Colonic mucosa (tissue), 4 donors: ENCODE measurements around the gene OPN4. TPM values are rescaled to one million over a fixed set of nuclear protein-coding genes. Genes with fewer than 3 reads are reported as not detected.

ENCODE experiments used
- DNase-seq: peaks from one replicate; pipeline ENCODE4 v3.0.0-alpha.2; 2020
- H3K27ac ChIP-seq: fragments of 200-600 bp; one replicate; pipeline ENCODE4 v1.8.0; 2021
- H3K27me3 ChIP-seq: fragments of 200-600 bp; one replicate; pipeline ENCODE4 v1.8.0; 2021
- H3K36me3 ChIP-seq: fragments of 200-600 bp; one replicate; pipeline ENCODE4 v1.8.0; 2021
- H3K4me1 ChIP-seq: fragments of 200-600 bp; one replicate; pipeline ENCODE4 v1.8.0; 2021; ENCODE audit warnings: mild to moderate bottlenecking
- H3K4me3 ChIP-seq: fragments of 200-600 bp; one replicate; pipeline ENCODE4 v1.8.0; 2021
- H3K9ac ChIP-seq, 2 donors: one replicate each; pipeline ENCODE4 v1.7.0; 2013; ENCODE audit warnings: control low read depth in 2 of 2, low read depth in 2 of 2, low read length in 2 of 2
- H3K9me3 ChIP-seq: fragments of 200-600 bp; one replicate; pipeline ENCODE4 v1.8.0; 2021
- CTCF ChIP-seq: fragments of 200-600 bp; IDR thresholded peaks from one replicate; pipeline ENCODE4 v1.8.0; 2022; ENCODE audit warnings: antibody characterized with exemption, mild to moderate bottlenecking
- intact Hi-C: fragments of 100-400 bp; cut with DNase I; formaldehyde crosslinking; loops from one replicate; pipeline ENCODE4 v1.14.1; 2022
- total RNA-seq, 2 donors: library from RNA; stranded (reverse); fragmentation: NEBNext Ultra II Directional in 1 of 2; extraction: Animal tissue kit (Norgen Biotek cat#: 25700) in 1 of 2; gene quantifications; one replicate each; pipeline ENCODE4 v1.2.1, GENCODE V29; 2021
- donor health status: healthy.
- donor health status: DM: no; HTN: no; CAD: no.
- donor health status: DM: no; HTN: no; CAD: no.

Gene OPN4
- total RNA-seq, 2 donors from 2014 or later: not detected

GRCh38 chr10:86698207-86698940 lies 44.0 kb downstream of the OPN4 start:
- H3K27ac ChIP-seq: no peak overlapping the region
- intact Hi-C loops: no loop called here
- TF ChIP-seq CTCF: no peak
- no peaks in the 10 kb centered on the region for H3K27me3 ChIP-seq
- H3K4me1 ChIP-seq: no peaks in the 10 kb centered on the region
- DNase-seq: no peak
- no peaks in the 10 kb centered on the region for H3K36me3 ChIP-seq
- no peak overlapping the region for H3K9ac ChIP-seq
- no peaks in the 10 kb centered on the region for H3K9me3 ChIP-seq
- no peak overlapping the region for H3K4me3 ChIP-seq

GRCh38 chr10:86699125-86699524 lies 44.8 kb downstream of the OPN4 start:
- Histone ChIP-seq H3K4me1 (no peaks in the 10 kb centered on the region), H3K36me3 (no peaks in the 10 kb centered on the region), H3K4me3 (no peak overlapping the region), H3K9ac (no peak overlapping the region), H3K9me3 (no peaks in the 10 kb centered on the region), H3K27me3 (no peaks in the 10 kb centered on the region), H3K27ac (no peak overlapping the region)
- intact Hi-C loops: no loop called here
- no peak for DNase-seq
- TF ChIP-seq CTCF: no peak

GRCh38 chr10:86699541-86699940 lies 45.2 kb downstream of the OPN4 start:
- Histone ChIP-seq H3K36me3 (no peaks in the 10 kb centered on the region), H3K4me3 (no peak overlapping the region), H3K9ac (no peak overlapping the region), H3K27ac (no peak overlapping the region), H3K4me1 (no peaks in the 10 kb centered on the region), H3K27me3 (no peaks in the 10 kb centered on the region), H3K9me3 (no peaks in the 10 kb centered on the region)
- no peak for TF ChIP-seq CTCF
- intact Hi-C loops: no loop called here
- DNase-seq: no peak

- no peaks in the 10 kb centered on the region for H3K27me3 ChIP-seq
- no peak overlapping the region for H3K27ac ChIP-seq
- H3K4me1 ChIP-seq: no peaks in the 10 kb centered on the region
- no peak overlapping the region for H3K4me3 ChIP-seq
- intact Hi-C loops: no loop called here
- H3K9me3 ChIP-seq: no peaks in the 10 kb centered on the region
- TF ChIP-seq CTCF: no peak
- no peaks in the 10 kb centered on the region for H3K36me3 ChIP-seq
- H3K9ac ChIP-seq: no peak overlapping the region
- no peak for DNase-seq
Measured at GRCh38 chr10:86699991-86700840, 45.9 kb downstream of the OPN4 start.

GRCh38 chr10:86700851-86701617 lies 46.7 kb downstream of the OPN4 start:
- H3K4me3 ChIP-seq: no peak overlapping the region

More at GRCh38 chr10:86700851-86701617, 46.7 kb downstream of the OPN4 start:
- intact Hi-C loops: no loop called here
- Histone ChIP-seq H3K27ac (no peak overlapping the region), H3K27me3 (no peaks in the 10 kb centered on the region), H3K9ac (no peak overlapping the region), H3K9me3 (no peaks in the 10 kb centered on the region), H3K4me1 (no peaks in the 10 kb centered on the region), H3K36me3 (no peaks in the 10 kb centered on the region)
- no peak for DNase-seq
- no peak for TF ChIP-seq CTCF
